ENCODE data around the gene DYNLT2.

DYNLT2 gene

DNA sequence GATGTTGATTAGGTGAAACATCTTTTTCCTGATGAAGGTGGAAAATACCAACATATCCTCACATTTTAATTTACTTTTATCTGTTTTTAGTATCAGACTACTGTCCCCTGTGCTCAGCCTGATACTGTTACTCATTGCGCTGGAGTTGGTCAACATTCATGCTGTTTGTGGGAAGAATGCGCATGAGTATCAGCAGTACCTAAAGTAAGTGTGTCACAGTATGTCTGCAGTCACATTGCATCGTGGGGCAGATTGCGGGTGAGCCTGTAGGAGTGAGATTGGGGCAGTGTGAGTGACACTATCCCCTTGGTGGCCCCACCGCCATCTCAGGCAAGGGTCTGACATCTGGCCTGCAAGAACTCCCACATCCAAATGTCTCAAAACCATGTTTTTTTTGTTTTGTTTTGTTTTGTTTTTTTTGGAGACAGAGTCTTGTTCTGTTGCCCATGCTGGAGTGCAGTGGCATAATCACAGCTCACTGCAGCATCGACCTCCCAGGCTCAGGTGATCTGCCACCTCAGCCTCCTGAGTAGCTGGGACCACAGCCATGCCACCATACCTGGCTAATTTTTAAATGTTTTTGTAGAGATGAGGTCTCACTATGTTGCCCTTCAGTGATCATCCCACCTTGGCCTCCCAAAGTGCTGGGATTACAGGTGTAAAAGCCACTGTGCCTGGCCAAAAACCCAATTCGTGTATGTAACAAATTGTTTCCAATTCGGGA is 27.9 kb upstream of the DYNLT2 start:
- no peak overlapping the region for H3K27ac ChIP-seq (ENCODE audit: low read depth, low read length)
- no peak for TF ChIP-seq EZH2phosphoT487 (IDR thresholded peaks at IDR 0.05; ENCODE audit: borderline replicate concordance, low read length)
- TF ChIP-seq, protein P1, sequence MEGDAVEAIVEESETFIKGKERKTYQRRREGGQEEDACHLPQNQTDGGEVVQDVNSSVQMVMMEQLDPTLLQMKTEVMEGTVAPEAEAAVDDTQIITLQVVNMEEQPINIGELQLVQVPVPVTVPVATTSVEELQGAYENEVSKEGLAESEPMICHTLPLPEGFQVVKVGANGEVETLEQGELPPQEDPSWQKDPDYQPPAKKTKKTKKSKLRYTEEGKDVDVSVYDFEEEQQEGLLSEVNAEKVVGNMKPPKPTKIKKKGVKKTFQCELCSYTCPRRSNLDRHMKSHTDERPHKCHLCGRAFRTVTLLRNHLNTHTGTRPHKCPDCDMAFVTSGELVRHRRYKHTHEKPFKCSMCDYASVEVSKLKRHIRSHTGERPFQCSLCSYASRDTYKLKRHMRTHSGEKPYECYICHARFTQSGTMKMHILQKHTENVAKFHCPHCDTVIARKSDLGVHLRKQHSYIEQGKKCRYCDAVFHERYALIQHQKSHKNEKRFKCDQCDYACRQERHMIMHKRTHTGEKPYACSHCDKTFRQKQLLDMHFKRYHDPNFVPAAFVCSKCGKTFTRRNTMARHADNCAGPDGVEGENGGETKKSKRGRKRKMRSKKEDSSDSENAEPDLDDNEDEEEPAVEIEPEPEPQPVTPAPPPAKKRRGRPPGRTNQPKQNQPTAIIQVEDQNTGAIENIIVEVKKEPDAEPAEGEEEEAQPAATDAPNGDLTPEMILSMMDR (IDR thresholded peaks at IDR 0.05; ENCODE audit: low read depth, low read length, poor library complexity, severe bottlenecking): no peak

DNA sequence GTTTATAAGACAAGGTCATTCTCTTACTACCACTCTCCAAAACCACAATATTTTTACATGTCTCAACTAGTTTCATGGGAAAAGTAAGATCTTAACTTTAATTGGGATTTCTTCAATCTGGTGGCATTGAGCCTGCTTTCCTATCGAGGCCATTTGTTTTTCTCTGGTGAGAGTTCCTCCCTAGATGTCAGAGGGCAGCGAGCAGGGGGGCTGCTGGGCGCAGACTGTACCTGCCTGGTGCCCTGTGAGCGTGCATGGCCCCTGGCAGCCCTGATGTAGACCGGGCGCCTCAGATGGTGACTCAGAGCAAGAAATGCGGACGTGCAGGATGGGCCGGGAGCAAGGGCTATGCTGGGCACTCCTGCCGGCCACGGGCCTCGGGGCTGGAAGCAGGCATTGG is 27.3 kb upstream of the DYNLT2 start:
- TF ChIP-seq, protein P1 (IDR thresholded peaks at IDR 0.05; ENCODE audit: low read depth, low read length, poor library complexity, severe bottlenecking): no peak
- no peak for TF ChIP-seq EZH2phosphoT487 (IDR thresholded peaks at IDR 0.05; ENCODE audit: borderline replicate concordance, low read length)
- Histone ChIP-seq H4K20me1 (ENCODE audit: control insufficient read depth, insufficient read depth, low read depth, low read length) (no peaks in the 10 kb centered on the region), H3K9me3 (ENCODE audit: control insufficient read depth, insufficient read depth, low read length) (no peaks in the 10 kb centered on the region), H3K27ac (ENCODE audit: low read depth, low read length) (no peak overlapping the region), H3K4me2 (ENCODE audit: low read length) (no peak overlapping the region), H3K36me3 (ENCODE audit: control insufficient read depth, low read length) (peaks cover 20% of the 10 kb centered on the region), H3K4me3 (ENCODE audit: low read length) (no peak overlapping the region), H3K27me3 (ENCODE audit: control insufficient read depth, low read length) (no peaks in the 10 kb centered on the region), H3K79me2 (ENCODE audit: control insufficient read depth, low read length) (no peaks in the 10 kb centered on the region), H3K9me2 (replicated peaks; ENCODE audit: control insufficient read depth, low read length) (no peaks in the 10 kb centered on the region), H3K4me1 (ENCODE audit: control insufficient read depth, low read length) (no peaks in the 10 kb centered on the region), H3F3A (ENCODE audit: control insufficient read depth, insufficient read depth) (no peaks in the 10 kb centered on the region)

More for the DNA sequence above, 27.9 kb upstream of the DYNLT2 start:
- Histone ChIP-seq H3K27me3 (ENCODE audit: control insufficient read depth, low read length) (no peaks in the 10 kb centered on the region), H3K9me2 (replicated peaks; ENCODE audit: control insufficient read depth, low read length) (no peaks in the 10 kb centered on the region), H3K4me3 (ENCODE audit: low read length) (no peak overlapping the region), H3K36me3 (ENCODE audit: control insufficient read depth, low read length) (peaks cover 20% of the 10 kb centered on the region), H3K9me3 (ENCODE audit: control insufficient read depth, insufficient read depth, low read length) (no peaks in the 10 kb centered on the region), H3K4me1 (ENCODE audit: control insufficient read depth, low read length) (no peaks in the 10 kb centered on the region), H4K20me1 (ENCODE audit: control insufficient read depth, insufficient read depth, low read depth, low read length) (no peaks in the 10 kb centered on the region), H3F3A (ENCODE audit: control insufficient read depth, insufficient read depth) (no peaks in the 10 kb centered on the region), H3K4me2 (ENCODE audit: low read length) (no peak overlapping the region), H3K79me2 (ENCODE audit: control insufficient read depth, low read length) (no peaks in the 10 kb centered on the region)

DNA sequence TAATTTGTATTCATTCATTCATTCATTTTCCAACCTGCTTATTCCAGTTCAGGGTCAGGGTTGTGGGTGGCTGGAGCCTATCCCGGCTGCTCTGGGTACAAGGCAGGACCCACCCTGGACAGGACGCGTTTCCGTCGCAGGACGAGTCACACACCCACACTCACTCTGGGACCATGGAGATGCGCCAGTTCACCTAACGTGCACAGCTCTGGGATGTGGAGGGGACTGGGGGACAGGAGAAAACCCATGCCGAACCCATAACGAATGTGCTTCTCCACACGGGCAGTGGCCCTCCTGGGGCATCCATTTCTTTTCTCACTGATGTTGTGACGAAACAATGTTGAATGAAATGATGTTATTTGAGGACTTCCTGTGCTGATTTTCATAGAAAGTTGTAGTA is 26.5 kb upstream of the DYNLT2 start:
- H3K36me3 ChIP-seq (ENCODE audit: control insufficient read depth, low read length): peaks cover 25% of the 10 kb centered on the region
- no peak overlapping the region for H3K27ac ChIP-seq (ENCODE audit: low read depth, low read length)
- no peaks in the 10 kb centered on the region for H3F3A ChIP-seq (ENCODE audit: control insufficient read depth, insufficient read depth)
- H3K4me1 ChIP-seq (ENCODE audit: control insufficient read depth, low read length): no peaks in the 10 kb centered on the region
- H3K4me3 ChIP-seq (ENCODE audit: low read length): no peak overlapping the region
- no peaks in the 10 kb centered on the region for H4K20me1 ChIP-seq (ENCODE audit: control insufficient read depth, insufficient read depth, low read depth, low read length)
- no peak overlapping the region for H3K4me2 ChIP-seq (ENCODE audit: low read length)
- H3K79me2 ChIP-seq (ENCODE audit: control insufficient read depth, low read length): no peaks in the 10 kb centered on the region
- H3K9me3 ChIP-seq (ENCODE audit: control insufficient read depth, insufficient read depth, low read length): no peaks in the 10 kb centered on the region
- H3K27me3 ChIP-seq (ENCODE audit: control insufficient read depth, low read length): no peaks in the 10 kb centered on the region
- no peaks in the 10 kb centered on the region for H3K9me2 ChIP-seq (replicated peaks; ENCODE audit: control insufficient read depth, low read length)
- TF ChIP-seq EZH2phosphoT487 (IDR thresholded peaks at IDR 0.05; ENCODE audit: borderline replicate concordance, low read length): no peak
- TF ChIP-seq, protein P1 (IDR thresholded peaks at IDR 0.05; ENCODE audit: low read depth, low read length, poor library complexity, severe bottlenecking): no peak

Data from DOHH2 (cell line).